Stomach (tissue), 9 donors: Measurements from ENCODE around the gene SFT2D3. TPM values are rescaled to one million over a fixed set of nuclear protein-coding genes. Genes with fewer than 3 reads are reported as not detected.

ENCODE experiments used
- DNase-seq, 2 donors: peaks; one replicate each; pipeline versions ENCODE4 v3.0.0 to v3.0.0-alpha.2; 2013 to 2019
- H3K27ac ChIP-seq, 5 donors: fragments of 200-600 bp in 4 of 5; sonication (generic) in 4 of 5; one replicate each; pipeline ENCODE4 v1.5.1; 2013 to 2019; ENCODE audit warnings: mild to moderate bottlenecking in 1 of 5, moderate library complexity in 1 of 5
- H3K27me3 ChIP-seq, 3 donors: fragments of 200-600 bp; sonication (generic); one replicate each; pipeline ENCODE4 v1.5.1; 2017 to 2019; ENCODE audit warnings: mixed run types in 1 of 3
- H3K36me3 ChIP-seq, 4 donors: fragments of 200-600 bp; sonication (generic); 1 replicate in 3 of 4; 2 replicates in 1 of 4; pipeline ENCODE4 v1.5.1; 2016 to 2019
- H3K4me1 ChIP-seq, 4 donors: fragments of 200-600 bp; sonication (generic); one replicate each; pipeline ENCODE4 v1.5.1; 2016 to 2019
- H3K4me3 ChIP-seq, 4 donors: fragments of 200-600 bp; sonication (generic) in 3 of 4; one replicate each; pipeline ENCODE4 v1.5.1; 2016 to 2019; ENCODE audit warnings: mild to moderate bottlenecking in 1 of 4
- H3K9me3 ChIP-seq, 4 donors: fragments of 200-600 bp; sonication (generic); one replicate each; pipeline ENCODE4 v1.5.1; 2016 to 2019
- CTCF ChIP-seq, 7 experiments: fragments of 450-650 bp in 4 of 7; fragments of 200-600 bp in 3 of 7; sonication (generic) in 3 of 7; IDR thresholded peaks; one replicate each; pipeline ENCODE4 v1.5.1; 2016 to 2019; ENCODE audit warnings: antibody characterized with exemption in 7 of 7, control low read depth in 2 of 7, mild to moderate bottlenecking in 1 of 7
- EP300 ChIP-seq: sonication (generic); formaldehyde crosslinking; IDR thresholded peaks from one replicate; pipeline ENCODE4 v1.6.1; 2017; ENCODE audit warnings: antibody characterized with exemption
- POLR2A ChIP-seq, 4 donors: fragments of 450-650 bp; IDR thresholded peaks; one replicate each; pipeline ENCODE4 v1.6.1; 2016; ENCODE audit warnings: antibody characterized with exemption in 4 of 4, control low read depth in 2 of 4, mild to moderate bottlenecking in 1 of 4, moderate library complexity in 1 of 4
- POLR2AphosphoS5 ChIP-seq, 3 donors: sonication (generic); formaldehyde crosslinking; IDR thresholded peaks; one replicate each; pipeline ENCODE4 v1.6.1; 2016; ENCODE audit warnings: antibody characterized with exemption in 3 of 3
- WGBS, 5 donors: extraction: QIAGEN DNeasy Blood & Tissue Kit in 3 of 5; methylation state at CpG; one replicate each; pipeline versions ENCODE4 v1.1.5 to v1.1.7; 2013 to 2018; 5-methylcytosine and 5-hydroxymethylcytosine counted together
- intact Hi-C: fragments of 100-400 bp; cut with DNase I; formaldehyde crosslinking; loops from one replicate; pipeline ENCODE4 v1.15.1; 2023; ENCODE audit warnings: low total_unique reads
- polyA plus RNA-seq, 3 donors: library from polyadenylated mRNA; stranded (reverse); fragments of 200-250 nt; gene quantifications; one replicate each; pipeline ENCODE4 v1.2.3, GENCODE V29; 2013
- total RNA-seq, 5 donors: library from RNA; depleted of rRNA; stranded (reverse); fragments of >200 nt; gene quantifications; one replicate each; pipeline versions ENCODE4 v1.1.0 to v1.2.3, GENCODE V29; 2014 to 2016
- donor health status: healthy with polysubstance abuse.
- donor health status: Bipolar disorder and iron deficiency.
- donor health status: healthy.

SFT2D3 gene
- total and polyA plus RNA-seq, 8 donors: 2.1 to 35.6 (median 6.6) TPM

DNA sequence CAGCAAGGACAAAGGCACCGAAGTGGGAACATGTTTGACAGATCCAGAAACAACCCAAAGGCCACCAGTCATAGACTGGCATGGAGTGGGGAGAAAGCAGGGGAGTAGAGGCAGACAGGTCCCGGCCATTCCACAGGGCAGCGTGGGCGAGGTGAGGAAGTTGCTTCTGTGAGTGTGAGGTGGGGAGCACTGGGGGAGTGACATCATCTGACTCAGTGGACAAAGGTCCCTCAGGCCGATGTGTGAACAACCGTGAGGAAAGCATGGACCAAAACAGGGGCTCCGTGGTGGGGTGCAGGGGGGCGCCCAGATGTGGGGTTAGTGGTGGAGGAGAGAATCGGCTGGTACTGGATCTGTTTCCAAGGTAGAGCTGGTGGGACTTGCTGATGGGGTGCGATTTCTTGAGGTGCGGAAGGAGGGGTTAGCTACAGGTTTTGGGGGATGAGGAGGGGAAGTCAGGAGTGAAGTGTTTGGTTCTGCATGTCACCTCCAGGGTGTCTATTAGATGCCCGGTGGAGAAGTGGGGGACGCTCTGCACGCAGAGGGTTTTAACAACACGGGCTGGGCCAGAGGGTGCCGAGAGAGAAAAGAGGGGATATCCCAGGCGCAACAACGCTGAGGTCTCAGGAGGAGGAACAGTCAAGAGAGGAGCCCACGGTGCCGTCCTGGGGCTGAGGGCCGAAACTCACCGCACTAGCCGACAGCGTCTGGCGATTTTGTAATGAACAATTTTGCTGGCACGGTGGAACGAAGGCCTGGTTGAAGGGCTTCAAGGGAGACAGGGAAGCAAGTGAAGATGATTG lies 2.5 kb upstream of the SFT2D3 start:
- intact Hi-C loops: no loop called here
- peaks cover 0 to under 1% (median 0%) of the 10 kb centered on the region in 4 donors for H3K36me3 ChIP-seq
- TF ChIP-seq POLR2AphosphoS5 (IDR thresholded peaks at IDR 0.05) (no peak), CTCF (IDR thresholded peaks at IDR 0.05) (no peak), POLR2A (IDR thresholded peaks at IDR 0.05) (no peak), EP300 (no peak)
- H3K27ac ChIP-seq: no peak overlapping the region
- peaks cover 20 to 39% (median 30%) of the 10 kb centered on the region in 4 donors for H3K4me1 ChIP-seq
- H3K27me3 ChIP-seq: no peaks in the 10 kb centered on the region
- 94 to 96% (median 96%) methylated on average over 27 of the region's 27 CpGs for WGBS, 5 donors
- no peak overlapping the region for H3K4me3 ChIP-seq
- no peak for DNase-seq
- H3K9me3 ChIP-seq: no peaks in the 10 kb centered on the region

GRCh38 chr2:127700527-127701192 lies 637 bp upstream of the SFT2D3 start:
- Histone ChIP-seq H3K36me3 (peaks cover 0 to 5% (median 3%) of the 10 kb centered on the region in 4 donors), H3K27me3 (no peaks in the 10 kb centered on the region), H3K4me1 (peaks cover 30 to 48% (median 38%) of the 10 kb centered on the region in 4 donors), H3K27ac (peak overlapping the region; percentile 90 to 99 (median 98)), H3K4me3 (peak overlapping the region; percentile 57 to 84 (median 76)), H3K9me3 (no peaks in the 10 kb centered on the region)
- intact Hi-C loops: no loop called here
- 53 to 60% (median 55%) methylated on average over 17 of the region's 17 CpGs for WGBS, 5 donors
- DNase-seq: peak; percentile 64 to 79
- TF ChIP-seq EP300: no peak
- TF ChIP-seq POLR2AphosphoS5 (IDR thresholded peaks at IDR 0.05): peak in 1 of 3 donors; percentile 10
- TF ChIP-seq CTCF (IDR thresholded peaks at IDR 0.05): no peak
- no peak for TF ChIP-seq POLR2A (IDR thresholded peaks at IDR 0.05)

DNA sequence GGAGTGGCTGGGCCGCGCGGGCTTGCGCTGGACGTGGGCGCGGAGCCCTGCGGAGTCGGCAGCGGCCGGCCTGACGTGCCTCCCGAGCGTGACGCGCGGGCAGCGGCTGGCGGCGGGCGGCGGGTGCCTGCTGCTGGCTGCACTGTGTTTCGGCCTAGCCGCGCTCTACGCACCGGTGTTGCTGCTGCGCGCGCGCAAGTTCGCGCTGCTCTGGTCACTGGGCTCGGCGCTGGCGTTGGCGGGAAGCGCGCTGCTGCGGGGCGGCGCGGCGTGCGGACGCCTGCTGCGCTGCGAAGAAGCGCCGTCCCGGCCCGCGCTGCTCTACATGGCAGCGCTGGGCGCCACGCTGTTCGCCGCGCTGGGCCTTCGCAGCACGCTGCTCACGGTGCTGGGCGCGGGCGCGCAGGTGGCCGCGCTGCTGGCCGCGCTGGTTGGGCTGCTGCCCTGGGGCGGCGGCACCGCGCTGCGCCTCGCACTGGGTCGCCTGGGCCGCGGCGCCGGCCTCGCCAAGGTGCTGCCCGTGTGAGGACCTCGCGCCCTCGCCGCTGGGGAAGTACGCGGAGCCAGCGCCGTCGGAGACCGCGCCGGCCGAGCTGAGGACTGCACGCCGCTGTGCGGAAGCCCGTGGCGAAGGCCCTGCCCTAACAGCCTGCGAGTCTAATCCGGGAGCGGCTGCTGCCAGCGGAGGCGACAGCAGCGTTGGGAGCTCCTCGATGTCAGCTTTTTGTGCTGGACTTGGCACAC lies 526 bp downstream of the SFT2D3 start:
- Histone ChIP-seq H3K36me3 (peaks cover 5 to 16% (median 15%) of the 10 kb centered on the region in 4 donors), H3K4me1 (peaks cover 30 to 45% (median 36%) of the 10 kb centered on the region in 4 donors), H3K27ac (peak overlapping the region; percentile 90 to 99 (median 98)), H3K9me3 (no peaks in the 10 kb centered on the region), H3K27me3 (no peaks in the 10 kb centered on the region), H3K4me3 (peak overlapping the region; percentile 57 to 84 (median 76))
- DNase-seq: peak; percentile 77 to 95
- intact Hi-C loops: no loop called here
- 0 to 1% (median 1%) methylated on average over 27 to 108 of the region's 108 CpGs for WGBS, 5 donors
- TF ChIP-seq POLR2A (IDR thresholded peaks at IDR 0.05): no peak
- peak in 2 of 3 donors; percentile 44 to 69 for TF ChIP-seq POLR2AphosphoS5 (IDR thresholded peaks at IDR 0.05)
- peak in 3 of 7 experiments; percentile 9 to 38 (median 14) for TF ChIP-seq CTCF (IDR thresholded peaks at IDR 0.05)

DNA sequence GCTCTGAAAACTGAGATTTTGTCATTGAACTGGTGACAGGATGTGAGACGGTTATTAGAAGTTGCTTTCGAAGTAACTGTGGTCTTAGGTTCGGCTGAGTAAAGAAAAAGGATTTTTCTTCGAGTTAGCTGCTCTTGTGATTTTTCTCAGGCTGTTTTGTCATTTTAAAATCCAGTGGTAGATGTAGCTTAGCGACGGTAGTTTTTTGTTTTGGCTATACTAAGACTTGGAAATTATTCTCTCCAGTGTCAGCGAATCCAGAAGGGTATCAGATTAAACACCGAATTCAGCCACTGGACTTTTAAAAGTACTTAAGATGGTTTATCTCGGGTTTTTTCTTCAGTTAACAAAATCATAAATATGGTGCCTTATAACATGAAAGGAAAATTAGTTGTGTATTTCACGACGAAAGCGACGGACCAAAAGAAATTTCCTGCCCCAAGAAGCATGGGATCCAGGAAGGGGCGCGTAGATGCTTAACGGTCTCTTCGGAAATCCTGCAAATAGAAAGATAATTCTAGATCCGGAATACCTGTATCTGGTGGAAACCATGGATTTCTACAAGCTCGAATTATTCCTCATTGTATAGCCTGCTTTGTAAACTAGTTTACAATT lies 1.2 kb downstream of the SFT2D3 start:
- H3K27ac ChIP-seq: peak overlapping the region; percentile 90 to 99 (median 98)
- TF ChIP-seq POLR2AphosphoS5 (IDR thresholded peaks at IDR 0.05): no peak
- TF ChIP-seq POLR2A (IDR thresholded peaks at IDR 0.05): no peak
- no peak for TF ChIP-seq EP300
- TF ChIP-seq CTCF (IDR thresholded peaks at IDR 0.05): no peak
- intact Hi-C loops: no loop called here
- no peaks in the 10 kb centered on the region for H3K27me3 ChIP-seq
- no peaks in the 10 kb centered on the region for H3K9me3 ChIP-seq
- peak overlapping the region; percentile 57 to 84 (median 76) for H3K4me3 ChIP-seq
- H3K36me3 ChIP-seq: peaks cover 5 to 23% (median 21%) of the 10 kb centered on the region in 4 donors
- peaks cover 30 to 45% (median 36%) of the 10 kb centered on the region in 4 donors for H3K4me1 ChIP-seq
- 59 to 68% (median 64%) methylated on average over 19 of the region's 19 CpGs for WGBS, 5 donors
- no peak for DNase-seq
